ENCODE results near the gene INF2. TPM values are rescaled to one million over a fixed set of nuclear protein-coding genes. Genes with fewer than 3 reads are reported as not detected.
A peak's percentile ranks its signal among the peaks of the same experiment; 100 is the strongest.

The INF2 gene
- total and polyA plus RNA-seq, 2 donors (not counting 3 experiments of a cell fraction or from before 2014, with no cell fraction given): 55.3 to 124 TPM

GRCh38 chr14:104680806-104681688, 8.4 kb upstream of the INF2 start:
- POLR2A ChIA-PET: interaction anchor here (1.1 to 1.2 kb wide), 2 partner anchors 16 to 72 kb away, joined by 4 read pairs; partner anchors contain the start of gene SIVA1
- Histone ChIP-seq H2AFZ (ENCODE audit: low read depth, low read length) (peak overlapping the region; percentile 4), H3K9ac (replicated peaks; ENCODE audit: extremely low read depth, insufficient read depth, low read length) (peak overlapping the region; percentile 62), H3K4me2 (ENCODE audit: insufficient read depth, low read length) (peak overlapping the region; percentile 31), H3K4me1 (ENCODE audit: control insufficient read depth, extremely low read depth, insufficient read depth, low read length) (peaks cover 40% of the 10 kb centered on the region), H3K9me3 (replicated peaks; ENCODE audit: control insufficient read depth, insufficient read depth, low read length) (no peaks in the 10 kb centered on the region), H3K27me3 (ENCODE audit: control insufficient read depth in 2 of 2, insufficient read depth in 2 of 2, low read length in 2 of 2) (no peaks in the 10 kb centered on the region), H3K4me3 (replicated peaks in 1 of 3; ENCODE audit: insufficient read depth in 1 of 3, low read depth in 1 of 3, low read length in 3 of 3) (no peak overlapping the region), H3K27ac (ENCODE audit: insufficient read depth, low read depth, low read length) (peak overlapping the region; percentile 93), H3K36me3 (ENCODE audit: control insufficient read depth in 2 of 2, extremely low read depth in 1 of 2, insufficient read depth in 2 of 2, low read length in 2 of 2) (no peaks in the 10 kb centered on the region), H3K79me2 (ENCODE audit: control insufficient read depth, insufficient read depth, low read length) (no peaks in the 10 kb centered on the region), H4K20me1 (replicated peaks; ENCODE audit: control insufficient read depth, extremely low read depth, insufficient read depth, low read length) (no peaks in the 10 kb centered on the region), H3K9me1 (replicated peaks; ENCODE audit: control insufficient read depth, extremely low read depth, insufficient read depth, low read length) (no peaks in the 10 kb centered on the region)
- intact Hi-C loops (cut with micrococcal nuclease): loop anchor here (1.0 kb wide), 3 partner anchors 8 to 71 kb away; partner anchors contain the start of gene INF2
- no peak for FAIRE-seq
- CTCF ChIA-PET: interaction anchor here (0.6 to 3.7 kb wide), 12 partner anchors 8 to 146 kb away, joined by 3 to 20 read pairs (median 5); partner anchors contain the start of genes INF2 and SIVA1
- no TSS peak for BruUV-seq (replicated peaks)
- dilution Hi-C loops (cut with MboI; ENCODE audit: extremely low pct_ligation_motif_present, low sequenced_read_pairs): no loop called here
- TF ChIP-seq POLR2AphosphoS5 (IDR thresholded peaks at IDR 0.05; ENCODE audit: insufficient read depth, low read depth, low read length): no peak
- TF ChIP-seq FOS (IDR thresholded peaks at IDR 0.05; ENCODE audit: borderline replicate concordance, insufficient read depth, low read length): peak; percentile 40
- DNase-seq (ENCODE audit: low read depth, low spot score): peak; percentile 77

- H3K36me3 ChIP-seq (ENCODE audit: control insufficient read depth in 2 of 2, extremely low read depth in 1 of 2, insufficient read depth in 2 of 2, low read length in 2 of 2): no peaks in the 10 kb centered on the region
- POLR2A ChIA-PET: interaction anchor here (1.2 kb wide), 1 partner anchor 16 kb away, joined by 4 read pairs; no protein-coding TSS in a partner anchor
- no peaks in the 10 kb centered on the region for H3K79me2 ChIP-seq (ENCODE audit: control insufficient read depth, insufficient read depth, low read length)
- intact Hi-C loops (cut with micrococcal nuclease) (loop anchor here (1.0 kb wide), 3 partner anchors 8 to 71 kb away; partner anchors contain the start of gene INF2), dilution Hi-C loops (cut with MboI; ENCODE audit: extremely low pct_ligation_motif_present, low sequenced_read_pairs) (no loop called here)
- TF ChIP-seq FOS (IDR thresholded peaks at IDR 0.05; ENCODE audit: borderline replicate concordance, insufficient read depth, low read length) (no peak), POLR2A (IDR thresholded peaks at IDR 0.05; ENCODE audit: low read depth, low read length) (peak; percentile 47), POLR2AphosphoS5 (IDR thresholded peaks at IDR 0.05; ENCODE audit: insufficient read depth, low read depth, low read length) (peak; percentile 85), GATA2 (IDR thresholded peaks at IDR 0.05; ENCODE audit: insufficient read depth, insufficient read length, low read depth, low read length) (no peak)
- TF ChIP-seq, protein P1, sequence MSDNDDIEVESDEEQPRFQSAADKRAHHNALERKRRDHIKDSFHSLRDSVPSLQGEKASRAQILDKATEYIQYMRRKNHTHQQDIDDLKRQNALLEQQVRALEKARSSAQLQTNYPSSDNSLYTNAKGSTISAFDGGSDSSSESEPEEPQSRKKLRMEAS (IDR thresholded peaks at IDR 0.05; ENCODE audit: insufficient read depth, insufficient read length): no peak
- H3K4me3 ChIP-seq (replicated peaks in 1 of 3; ENCODE audit: insufficient read depth in 1 of 3, low read depth in 1 of 3, low read length in 3 of 3): peak overlapping the region in 2 of 3 experiments; percentile 10 to 14
- DNase-seq (ENCODE audit: low read depth, low spot score) (peak; percentile 91), FAIRE-seq (peak; percentile 99)
- no TSS peak for BruUV-seq (replicated peaks)
- H3K9me3 ChIP-seq (replicated peaks; ENCODE audit: control insufficient read depth, insufficient read depth, low read length): no peaks in the 10 kb centered on the region
- H3K27ac ChIP-seq (ENCODE audit: insufficient read depth, low read depth, low read length): peak overlapping the region; percentile 93
- H2AFZ ChIP-seq (ENCODE audit: low read depth, low read length): peak overlapping the region; percentile 70
- CTCF ChIA-PET: interaction anchor here (0.7 to 3.7 kb wide), 10 partner anchors 9 to 71 kb away, joined by 3 to 20 read pairs (median 4); partner anchors contain the start of genes INF2 and SIVA1
- peak overlapping the region; percentile 58 for H3K4me2 ChIP-seq (ENCODE audit: insufficient read depth, low read length)
- peak overlapping the region; percentile 62 for H3K9ac ChIP-seq (replicated peaks; ENCODE audit: extremely low read depth, insufficient read depth, low read length)
- H3K27me3 ChIP-seq (ENCODE audit: control insufficient read depth in 2 of 2, insufficient read depth in 2 of 2, low read length in 2 of 2): no peaks in the 10 kb centered on the region
- no peaks in the 10 kb centered on the region for H4K20me1 ChIP-seq (replicated peaks; ENCODE audit: control insufficient read depth, extremely low read depth, insufficient read depth, low read length)
- no peaks in the 10 kb centered on the region for H3K9me1 ChIP-seq (replicated peaks; ENCODE audit: control insufficient read depth, extremely low read depth, insufficient read depth, low read length)
- H3K4me1 ChIP-seq (ENCODE audit: control insufficient read depth, extremely low read depth, insufficient read depth, low read length): peaks cover 40% of the 10 kb centered on the region
These were observed 7.7 kb upstream of the INF2 start for GRCh38 chr14:104681689-104682074.

Data from endothelial cell of umbilical vein (primary cell).